Dendritic cell treated with granulocyte-macrophage colony-stimulating factor and Interleukin-4, amounts not matched to agents 40 ng/mL and 50 ng/mL, for 4 days (primary cell): ENCODE results near the gene HOXA6.

ENCODE experiments used
- H3K27ac Mint-ChIP-seq: one replicate; pipeline ENCODE4 v1.8.0; 2022; ENCODE audit warnings: mild to moderate bottlenecking, mixed read lengths
- H3K27me3 Mint-ChIP-seq: one replicate; pipeline ENCODE4 v1.8.0; 2022; ENCODE audit warnings: mild to moderate bottlenecking, mixed read lengths
- H3K36me3 Mint-ChIP-seq: one replicate; pipeline ENCODE4 v1.8.0; 2022; ENCODE audit warnings: low read depth, mixed read lengths
- H3K4me1 Mint-ChIP-seq: one replicate; pipeline ENCODE4 v1.8.0; 2022; ENCODE audit warnings: low read depth, mixed read lengths
- H3K4me3 Mint-ChIP-seq: one replicate; pipeline ENCODE4 v1.8.0; 2022; ENCODE audit warnings: mild to moderate bottlenecking, moderate library complexity, mixed read lengths
- H3K9me3 Mint-ChIP-seq: one replicate; pipeline ENCODE4 v1.8.0; 2022; ENCODE audit warnings: mixed read lengths
- intact Hi-C: fragments of 100-400 bp; cut with micrococcal nuclease; formaldehyde crosslinking; loops from one replicate; pipeline ENCODE4 v1.15.0; 2022

HOXA6 gene

GRCh38 chr7:27130540-27131389 is 16.8 kb downstream of the HOXA6 start, which contains the start of gene HOXA4:
TSS of gene HOXA4 (minus strand) at chr7:27130757. CDS start at chr7:27130733, 24 bp downstream.
- H3K27ac Mint-ChIP-seq: peak within 1 kb of the TSS; percentile 91
- intact Hi-C loops: loop anchor here (1.0 kb wide), 1 partner anchor 33 kb away; no protein-coding TSS in a partner anchor

GRCh38 chr7:27129729-27130539 is 17.6 kb downstream of the HOXA6 start:
- Mint-ChIP-seq H3K4me1 (peaks cover 12% of the 10 kb centered on the region), H3K4me3 (peak overlapping the region; percentile 80), H3K27me3 (peaks cover 39% of the 10 kb centered on the region), H3K9me3 (no peaks in the 10 kb centered on the region), H3K27ac (peak overlapping the region; percentile 91), H3K36me3 (no peaks in the 10 kb centered on the region)
- intact Hi-C loops: loop anchor here (1.0 kb wide), 1 partner anchor 33 kb away; no protein-coding TSS in a partner anchor

More at GRCh38 chr7:27130540-27131389, 16.8 kb downstream of the HOXA6 start, which contains the start of gene HOXA4:
- peaks cover 38% of the 10 kb centered on the region for H3K27me3 Mint-ChIP-seq
- peak within 1 kb of the TSS; percentile 80 for H3K4me3 Mint-ChIP-seq
- H3K9me3 Mint-ChIP-seq: no peaks in the 10 kb centered on the region
- peaks cover 16% of the 10 kb centered on the region for H3K4me1 Mint-ChIP-seq
- no peaks in the 10 kb centered on the region for H3K36me3 Mint-ChIP-seq

- no peaks in the 10 kb centered on the region for H3K9me3 Mint-ChIP-seq
- H3K4me1 Mint-ChIP-seq: peaks cover 3% of the 10 kb centered on the region
- H3K27me3 Mint-ChIP-seq: peaks cover 40% of the 10 kb centered on the region
- H3K36me3 Mint-ChIP-seq: no peaks in the 10 kb centered on the region
- no peak overlapping the region for H3K27ac Mint-ChIP-seq
- intact Hi-C loops: no loop called here
- no peak overlapping the region for H3K4me3 Mint-ChIP-seq
These were observed 18.5 kb downstream of the HOXA6 start for GRCh38 chr7:27128776-27129728.

GRCh38 chr7:27128034-27128433 is 19.5 kb downstream of the HOXA6 start:
- intact Hi-C loops: no loop called here
- no peaks in the 10 kb centered on the region for H3K36me3 Mint-ChIP-seq
- H3K27me3 Mint-ChIP-seq: peaks cover 37% of the 10 kb centered on the region
- no peak overlapping the region for H3K4me3 Mint-ChIP-seq
- no peak overlapping the region for H3K27ac Mint-ChIP-seq
- H3K9me3 Mint-ChIP-seq: no peaks in the 10 kb centered on the region
- no peaks in the 10 kb centered on the region for H3K4me1 Mint-ChIP-seq

GRCh38 chr7:27126596-27127327 is 20.8 kb downstream of the HOXA6 start:
- no peaks in the 10 kb centered on the region for H3K4me1 Mint-ChIP-seq
- H3K4me3 Mint-ChIP-seq: no peak overlapping the region
- H3K27ac Mint-ChIP-seq: no peak overlapping the region
- intact Hi-C loops: no loop called here
- no peaks in the 10 kb centered on the region for H3K36me3 Mint-ChIP-seq
- H3K9me3 Mint-ChIP-seq: no peaks in the 10 kb centered on the region
- H3K27me3 Mint-ChIP-seq: peaks cover 37% of the 10 kb centered on the region

GRCh38 chr7:27125986-27126394 is 21.6 kb downstream of the HOXA6 start:
- intact Hi-C loops: no loop called here
- Mint-ChIP-seq H3K36me3 (no peaks in the 10 kb centered on the region), H3K4me3 (no peak overlapping the region), H3K9me3 (no peaks in the 10 kb centered on the region), H3K27me3 (peaks cover 37% of the 10 kb centered on the region), H3K4me1 (no peaks in the 10 kb centered on the region), H3K27ac (no peak overlapping the region)

GRCh38 chr7:27124902-27125689 is 22.5 kb downstream of the HOXA6 start:
- Mint-ChIP-seq H3K27me3 (peaks cover 37% of the 10 kb centered on the region), H3K36me3 (no peaks in the 10 kb centered on the region), H3K4me1 (no peaks in the 10 kb centered on the region), H3K4me3 (no peak overlapping the region), H3K9me3 (no peaks in the 10 kb centered on the region), H3K27ac (no peak overlapping the region)
- intact Hi-C loops: no loop called here

GRCh38 chr7:27124096-27124901 is 23.3 kb downstream of the HOXA6 start:
- no peaks in the 10 kb centered on the region for H3K36me3 Mint-ChIP-seq
- H3K27ac Mint-ChIP-seq: no peak overlapping the region
- peaks cover 36% of the 10 kb centered on the region for H3K27me3 Mint-ChIP-seq
- intact Hi-C loops: no loop called here
- H3K4me3 Mint-ChIP-seq: no peak overlapping the region
- no peaks in the 10 kb centered on the region for H3K4me1 Mint-ChIP-seq
- H3K9me3 Mint-ChIP-seq: no peaks in the 10 kb centered on the region

GRCh38 chr7:27123477-27124053 is 24.0 kb downstream of the HOXA6 start:
- Mint-ChIP-seq H3K36me3 (no peaks in the 10 kb centered on the region), H3K9me3 (no peaks in the 10 kb centered on the region), H3K4me1 (no peaks in the 10 kb centered on the region), H3K27me3 (peaks cover 28% of the 10 kb centered on the region), H3K4me3 (no peak overlapping the region), H3K27ac (no peak overlapping the region)
- intact Hi-C loops: no loop called here

GRCh38 chr7:27123007-27123476 is 24.5 kb downstream of the HOXA6 start:
- Mint-ChIP-seq H3K27ac (no peak overlapping the region), H3K4me3 (no peak overlapping the region), H3K9me3 (no peaks in the 10 kb centered on the region)

GRCh38 chr7:27122077-27122910 is 25.3 kb downstream of the HOXA6 start:
- no peak overlapping the region for H3K4me3 Mint-ChIP-seq
- H3K27me3 Mint-ChIP-seq: peaks cover 21% of the 10 kb centered on the region
- intact Hi-C loops: no loop called here
- no peaks in the 10 kb centered on the region for H3K36me3 Mint-ChIP-seq
- H3K27ac Mint-ChIP-seq: no peak overlapping the region
- H3K9me3 Mint-ChIP-seq: no peaks in the 10 kb centered on the region
- no peaks in the 10 kb centered on the region for H3K4me1 Mint-ChIP-seq

More at GRCh38 chr7:27123007-27123476, 24.5 kb downstream of the HOXA6 start:
- Mint-ChIP-seq H3K36me3 (no peaks in the 10 kb centered on the region), H3K4me1 (no peaks in the 10 kb centered on the region), H3K27me3 (peaks cover 25% of the 10 kb centered on the region)
- intact Hi-C loops: no loop called here
